Measurements from ENCODE around the gene TLDC2.
A peak's percentile ranks its signal among the peaks of the same experiment; 100 is the strongest.
"Not testable (repeated sequence)": the region's sequence is repeated elsewhere in the genome, so short reads cannot be mapped to it uniquely, and the experiment has no call there.

Gene TLDC2

GRCh38 chr20:36916199-36916598, 40.3 kb downstream of the TLDC2 start:
- no peak for DNase-seq

GRCh38 chr20:36917240-36917639, 41.3 kb downstream of the TLDC2 start:
- DNase-seq = no peak

GRCh38 chr20:36917943-36918342, 42.0 kb downstream of the TLDC2 start:
- DNase-seq = no peak

- DNase-seq = peak; percentile 30 to 75
These were observed 43.9 kb downstream of the TLDC2 start for GRCh38 chr20:36919715-36920333.

GRCh38 chr20:36920334-36920730, 44.4 kb downstream of the TLDC2 start:
- no peak for DNase-seq

- DNase-seq = no peak
These were observed 48.5 kb downstream of the TLDC2 start for GRCh38 chr20:36924167-36925045.

GRCh38 chr20:36925234-36925633, 49.3 kb downstream of the TLDC2 start:
- DNase-seq = no peak

- no peak for DNase-seq
These were observed 50.8 kb downstream of the TLDC2 start for GRCh38 chr20:36926653-36927200.

GRCh38 chr20:36927704-36928103, 51.8 kb downstream of the TLDC2 start:
- no peak for DNase-seq

GRCh38 chr20:36929290-36929689, 53.4 kb downstream of the TLDC2 start:
- no peak for DNase-seq

GRCh38 chr20:36929691-36930090, 53.8 kb downstream of the TLDC2 start:
- no peak for DNase-seq

- DNase-seq = not testable (repeated sequence)
These were observed 56.1 kb downstream of the TLDC2 start for GRCh38 chr20:36932067-36932466.

- DNase-seq = no peak
These were observed 56.8 kb downstream of the TLDC2 start for GRCh38 chr20:36932476-36933426.

GRCh38 chr20:36933571-36933970, 57.6 kb downstream of the TLDC2 start:
- not testable (repeated sequence) for DNase-seq

GRCh38 chr20:36936341-36936740, 60.4 kb downstream of the TLDC2 start:
- no peak for DNase-seq

GRCh38 chr20:36936761-36937401, 60.9 kb downstream of the TLDC2 start:
- not testable (repeated sequence) for DNase-seq

- no peak for DNase-seq
These were observed 61.4 kb downstream of the TLDC2 start for GRCh38 chr20:36937402-36937770.

GRCh38 chr20:36941401-36941835, 65.5 kb downstream of the TLDC2 start:
- peak in 1 of 2 donors; percentile 41 for DNase-seq

Measured in CD4-positive, alpha-beta T cell treated with Interferon alpha-2 for 1 hour (primary cell).